Fibroblast of upper back skin (primary cell): ENCODE data around the gene PARP11.

Source experiments
- DNase-seq: peaks from one replicate; pipeline ENCODE4 v3.0.0-alpha.2; 2013

PARP11 gene

GRCh38 chr12:3761116-3761735 lies 112.0 kb downstream of the PARP11 start:
- peak; percentile 47 for DNase-seq

- no peak for DNase-seq
Measured at GRCh38 chr12:3759878-3760277, 113.3 kb downstream of the PARP11 start.
